Natural killer cell (primary cell): ENCODE results near the gene MGMT. TPM values are rescaled to one million over a fixed set of nuclear protein-coding genes. Genes with fewer than 3 reads are reported as not detected.

ENCODE experiments used
- ATAC-seq, 3 donors: fragments of 150-1000 bp in 2 of 3; fragments of 200-7000 bp in 1 of 3; cut with Tn5 transposase; 1 replicate in 1 of 3; 2 replicates in 2 of 3; pipeline ENCODE4 v1.10.0; 2021; ENCODE audit warnings: mild to moderate bottlenecking in 2 of 3, moderate library complexity in 2 of 3
- DNase-seq, 2 donors: peaks; one replicate each; pipeline versions ENCODE4 v3.0.0 to v3.0.0-alpha.2; 2013 to 2021; ENCODE audit warnings: mixed read lengths in 1 of 2
- H3K27ac ChIP-seq: one replicate; pipeline ENCODE4 v1.5.1; 2013; ENCODE audit warnings: mild to moderate bottlenecking, low read length
- H3K27me3 ChIP-seq: one replicate; pipeline ENCODE4 v1.6.1; 2013; ENCODE audit warnings: low read length; ENCODE audit not compliant: control insufficient read depth, insufficient read depth
- H3K36me3 ChIP-seq: one replicate; pipeline ENCODE4 v1.6.1; 2013; ENCODE audit warnings: low read length; ENCODE audit not compliant: control insufficient read depth, insufficient read depth
- H3K4me1 ChIP-seq: one replicate; pipeline ENCODE4 v1.6.1; 2013; ENCODE audit warnings: low read length; ENCODE audit not compliant: control insufficient read depth, insufficient read depth
- H3K4me3 ChIP-seq: one replicate; pipeline ENCODE4 v1.5.1; 2013; ENCODE audit warnings: low read length
- H3K9me3 ChIP-seq: one replicate; pipeline ENCODE4 v1.6.1; 2013; ENCODE audit warnings: low read length; ENCODE audit not compliant: control insufficient read depth, insufficient read depth
- H3K27ac Mint-ChIP-seq, 2 donors: one replicate each; pipeline ENCODE4 v1.8.0; 2022; ENCODE audit warnings: mild to moderate bottlenecking in 2 of 2, mixed read lengths in 2 of 2, moderate library complexity in 1 of 2
- H3K27me3 Mint-ChIP-seq, 2 donors: one replicate each; pipeline ENCODE4 v1.8.0; 2022; ENCODE audit warnings: low read depth in 2 of 2, mixed read lengths in 2 of 2
- H3K36me3 Mint-ChIP-seq: one replicate; pipeline ENCODE4 v1.8.0; 2022; ENCODE audit warnings: mixed read lengths
- H3K4me1 Mint-ChIP-seq, 2 donors: one replicate each; pipeline ENCODE4 v1.8.0; 2022; ENCODE audit warnings: mixed read lengths in 2 of 2
- H3K4me3 Mint-ChIP-seq: one replicate; pipeline ENCODE4 v1.8.0; 2022; ENCODE audit warnings: mild to moderate bottlenecking, moderate library complexity, mixed read lengths
- H3K9me3 Mint-ChIP-seq, 2 donors: one replicate each; pipeline ENCODE4 v1.8.0; 2022; ENCODE audit warnings: mixed read lengths in 2 of 2
- WGBS: methylation state at CpG from one replicate; pipeline ENCODE4 v1.1.7; 2013; ENCODE audit warnings: missing lambda C conversion rate; ENCODE audit not compliant: insufficient coverage; 5-methylcytosine and 5-hydroxymethylcytosine counted together
- intact Hi-C: fragments of 100-400 bp; cut with micrococcal nuclease; formaldehyde crosslinking; loops from one replicate; pipeline ENCODE4 v1.14.2; 2022
- total RNA-seq, 4 donors: library from RNA; stranded (reverse); fragments of 120-200 nt in 1 of 4; gene quantifications; one replicate each; pipeline versions ENCODE4 v1.2.3 to v1.2.4, GENCODE V29; 2013 to 2022
- TF ChIP-seq, protein P1 (sequence below): fragments of 200-600 bp; IDR thresholded peaks from one replicate; pipeline ENCODE4 v1.8.0; 2022; ENCODE audit warnings: antibody characterized with exemption

MGMT gene
- total RNA-seq, 3 donors from 2014 or later (not counting 1 experiment from before 2014, with no cell fraction given) = 16.5 to 19.7 (median 18.8) TPM

DNA sequence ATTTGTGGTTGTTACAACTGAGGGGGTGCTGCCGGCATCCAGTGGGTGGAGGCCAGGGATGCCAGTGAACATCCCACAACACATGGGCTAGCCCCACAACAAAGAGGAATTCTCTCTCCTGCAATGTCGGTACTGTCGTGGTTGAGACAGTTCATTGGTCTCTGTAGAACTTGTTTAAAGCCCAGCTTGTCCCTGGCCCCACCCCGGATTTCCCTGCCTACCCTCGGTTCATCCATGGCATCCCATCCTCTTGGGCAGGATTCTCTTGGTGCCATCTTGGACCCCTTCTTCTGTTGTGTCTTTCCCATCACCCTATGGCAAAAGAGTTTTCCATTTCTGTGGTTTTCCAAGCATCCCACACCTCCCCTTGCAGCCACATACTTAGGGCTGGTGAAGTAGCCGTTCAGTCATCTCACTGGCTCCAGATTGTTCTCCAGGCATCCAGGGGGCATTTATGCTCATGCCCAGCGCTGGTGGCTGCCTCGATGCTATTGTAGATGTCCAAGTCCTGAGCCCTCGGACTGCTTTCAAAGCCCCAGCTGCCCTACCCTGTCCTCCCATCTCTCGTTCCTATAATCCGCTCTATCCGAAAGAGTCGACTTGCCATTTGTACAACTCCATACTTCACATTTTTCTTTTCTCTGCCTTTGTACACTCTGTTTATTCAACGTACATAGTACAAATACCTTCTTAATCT is 39.2 kb downstream of the MGMT start:
- Mint-ChIP-seq H3K4me1 (peaks cover 17 to 42% of the 10 kb centered on the region in 2 donors), H3K27ac (no peak overlapping the region), H3K27me3 (no peaks in the 10 kb centered on the region), H3K9me3 (no peaks in the 10 kb centered on the region), H3K36me3 (no peaks in the 10 kb centered on the region), H3K4me3 (no peak overlapping the region)
- intact Hi-C loops = no loop called here
- Histone ChIP-seq H3K4me3 (no peak overlapping the region), H3K27me3 (no peaks in the 10 kb centered on the region), H3K9me3 (peaks cover 10% of the 10 kb centered on the region), H3K36me3 (no peaks in the 10 kb centered on the region), H3K27ac (no peak overlapping the region), H3K4me1 (peaks cover 14% of the 10 kb centered on the region)
- WGBS = 82% methylated on average over 14 of the region's 14 CpGs
- TF ChIP-seq, protein P1, sequence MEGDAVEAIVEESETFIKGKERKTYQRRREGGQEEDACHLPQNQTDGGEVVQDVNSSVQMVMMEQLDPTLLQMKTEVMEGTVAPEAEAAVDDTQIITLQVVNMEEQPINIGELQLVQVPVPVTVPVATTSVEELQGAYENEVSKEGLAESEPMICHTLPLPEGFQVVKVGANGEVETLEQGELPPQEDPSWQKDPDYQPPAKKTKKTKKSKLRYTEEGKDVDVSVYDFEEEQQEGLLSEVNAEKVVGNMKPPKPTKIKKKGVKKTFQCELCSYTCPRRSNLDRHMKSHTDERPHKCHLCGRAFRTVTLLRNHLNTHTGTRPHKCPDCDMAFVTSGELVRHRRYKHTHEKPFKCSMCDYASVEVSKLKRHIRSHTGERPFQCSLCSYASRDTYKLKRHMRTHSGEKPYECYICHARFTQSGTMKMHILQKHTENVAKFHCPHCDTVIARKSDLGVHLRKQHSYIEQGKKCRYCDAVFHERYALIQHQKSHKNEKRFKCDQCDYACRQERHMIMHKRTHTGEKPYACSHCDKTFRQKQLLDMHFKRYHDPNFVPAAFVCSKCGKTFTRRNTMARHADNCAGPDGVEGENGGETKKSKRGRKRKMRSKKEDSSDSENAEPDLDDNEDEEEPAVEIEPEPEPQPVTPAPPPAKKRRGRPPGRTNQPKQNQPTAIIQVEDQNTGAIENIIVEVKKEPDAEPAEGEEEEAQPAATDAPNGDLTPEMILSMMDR = no peak
- no peak for ATAC-seq
- DNase-seq = no peak

GRCh38 chr10:129507216-129507889 is 40.3 kb downstream of the MGMT start:
- intact Hi-C loops = no loop called here
- Histone ChIP-seq H3K9me3 (peaks cover 10% of the 10 kb centered on the region), H3K4me3 (no peak overlapping the region), H3K27ac (no peak overlapping the region), H3K36me3 (no peaks in the 10 kb centered on the region), H3K27me3 (no peaks in the 10 kb centered on the region), H3K4me1 (peaks cover 20% of the 10 kb centered on the region)
- peaks cover 22 to 37% of the 10 kb centered on the region in 2 donors for H3K4me1 Mint-ChIP-seq
- H3K27me3 Mint-ChIP-seq = no peaks in the 10 kb centered on the region
- no peaks in the 10 kb centered on the region for H3K36me3 Mint-ChIP-seq
- no peaks in the 10 kb centered on the region for H3K9me3 Mint-ChIP-seq
- H3K4me3 Mint-ChIP-seq = no peak overlapping the region
- TF ChIP-seq, protein P1 = no peak
- no peak for DNase-seq
- no peak overlapping the region for H3K27ac Mint-ChIP-seq
- WGBS = 92% methylated on average over 12 of the region's 12 CpGs
- no peak for ATAC-seq

DNA sequence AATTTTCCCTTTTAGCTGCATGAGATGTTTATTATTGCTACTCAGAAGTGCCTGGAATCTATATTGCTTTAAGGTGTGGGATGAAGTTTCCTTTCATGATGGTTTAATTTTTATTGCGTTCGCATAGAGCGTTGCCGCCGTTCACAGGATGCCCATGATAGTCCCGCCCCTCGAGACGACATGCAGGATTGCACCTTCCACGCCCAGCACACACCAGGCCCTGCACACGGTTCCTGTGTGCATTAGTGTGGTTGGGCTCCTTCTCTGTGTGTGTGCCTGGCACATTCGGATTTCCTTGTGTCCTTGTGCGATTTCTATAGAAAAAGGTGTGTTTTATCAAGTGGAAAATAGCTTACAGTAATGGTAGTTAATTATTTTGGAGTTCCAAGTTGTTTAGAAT is 42.1 kb downstream of the MGMT start:
- H3K27me3 ChIP-seq = no peaks in the 10 kb centered on the region
- H3K9me3 ChIP-seq = peaks cover 10% of the 10 kb centered on the region
- H3K9me3 Mint-ChIP-seq = no peaks in the 10 kb centered on the region
- H3K27ac Mint-ChIP-seq = no peak overlapping the region
- TF ChIP-seq, protein P1 = no peak
- DNase-seq (no peak), ATAC-seq (no peak)
- H3K4me3 ChIP-seq = no peak overlapping the region
- H3K4me1 ChIP-seq = peaks cover 20% of the 10 kb centered on the region
- H3K27ac ChIP-seq = no peak overlapping the region
- peaks cover 29 to 40% of the 10 kb centered on the region in 2 donors for H3K4me1 Mint-ChIP-seq
- WGBS = 97% methylated on average over 12 of the region's 12 CpGs
- H3K27me3 Mint-ChIP-seq = no peaks in the 10 kb centered on the region
- intact Hi-C loops = no loop called here
- no peak overlapping the region for H3K4me3 Mint-ChIP-seq
- no peaks in the 10 kb centered on the region for H3K36me3 ChIP-seq
- H3K36me3 Mint-ChIP-seq = no peaks in the 10 kb centered on the region
